NCI-H748 (cell line): Measurements from ENCODE around the gene TUBA1B.
"Not testable (repeated sequence)": the region's sequence is repeated elsewhere in the genome, so short reads cannot be mapped to it uniquely, and the experiment has no call there.

Source experiments
- DNase-seq: peaks from one replicate; lab custom pipeline; 2025; ENCODE audit not compliant: unreplicated experiment; lab: John Stamatoyannopoulos, UW

Gene TUBA1B

GRCh38 chr12:49127971-49128370 lies 3.2 kb downstream of the TUBA1B start:
- DNase-seq = not testable (repeated sequence)

DNA sequence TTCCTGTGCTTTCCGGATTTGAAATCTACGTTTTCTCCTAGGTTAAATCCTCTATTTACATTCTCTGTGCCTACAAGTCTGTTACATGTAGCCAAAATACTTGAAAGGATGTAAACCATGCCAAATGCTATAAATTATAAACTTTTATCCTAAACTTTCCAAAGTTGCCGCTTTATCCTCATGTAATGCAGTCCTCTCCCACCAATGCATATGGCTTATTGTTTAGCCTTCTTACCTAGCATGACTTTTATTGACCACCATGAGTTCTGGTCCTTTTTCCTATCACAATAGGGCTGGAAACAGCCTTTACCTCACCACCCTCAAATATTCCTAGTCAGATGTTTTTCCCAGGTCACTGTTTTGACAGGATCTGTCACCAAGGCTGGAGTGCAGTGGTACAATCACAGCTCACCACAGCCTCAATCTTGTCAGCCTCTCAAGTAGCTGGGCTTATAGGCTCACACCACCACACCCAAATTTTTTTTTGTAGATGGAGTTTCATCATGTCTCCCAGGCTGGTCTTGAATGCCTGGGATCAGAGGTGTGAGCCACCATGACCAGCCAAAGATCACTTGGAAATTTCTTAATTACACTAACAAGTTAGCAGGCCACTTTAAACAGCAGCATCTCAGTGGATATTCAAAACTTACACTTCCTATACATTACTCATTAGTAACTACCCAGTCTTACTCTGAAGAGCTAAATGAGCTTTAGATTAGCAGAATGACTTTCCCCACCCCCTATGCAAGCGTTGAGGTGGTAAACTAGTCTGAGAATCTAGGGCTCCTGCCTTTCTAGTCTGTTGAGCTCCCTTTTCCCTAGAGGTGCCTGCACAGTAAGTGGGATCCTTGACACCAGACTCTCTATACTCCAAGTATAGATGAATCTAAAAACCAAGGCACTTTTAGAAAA lies 4.1 kb downstream of the TUBA1B start:
- peak; percentile 24 for DNase-seq

- peak; percentile 68 for DNase-seq
These were observed 10.0 kb downstream of the TUBA1B start for GRCh38 chr12:49121047-49121696.

DNA sequence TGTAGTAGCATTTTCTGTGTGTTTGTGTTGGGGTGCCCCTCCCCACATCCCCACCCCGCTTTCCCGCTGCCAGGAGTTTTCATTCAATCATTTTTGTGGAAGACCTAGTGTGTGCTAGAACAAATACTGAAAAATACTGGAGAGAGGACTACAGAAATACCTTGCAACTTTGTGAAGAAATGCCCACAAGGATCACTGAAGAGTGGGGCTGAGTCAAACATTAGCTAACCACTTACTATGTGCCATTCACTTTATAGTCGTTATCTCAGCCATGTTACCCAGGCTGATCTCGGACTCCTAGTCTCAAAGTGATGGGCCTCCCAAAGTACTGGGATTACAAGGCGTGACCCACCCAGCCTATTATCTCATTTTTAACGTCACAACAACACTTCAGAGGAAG lies 20.0 kb downstream of the TUBA1B start:
- peak; percentile 16 for DNase-seq

- DNase-seq = peak; percentile 99
These were observed 20.6 kb downstream of the TUBA1B start, which contains the start of gene LMBR1L for GRCh38 chr12:49110464-49111155. Gene LMBR1L, minus strand, starts transcription at chr12:49110847. Its CDS starts 292 bp downstream, at chr12:49110555.

DNA sequence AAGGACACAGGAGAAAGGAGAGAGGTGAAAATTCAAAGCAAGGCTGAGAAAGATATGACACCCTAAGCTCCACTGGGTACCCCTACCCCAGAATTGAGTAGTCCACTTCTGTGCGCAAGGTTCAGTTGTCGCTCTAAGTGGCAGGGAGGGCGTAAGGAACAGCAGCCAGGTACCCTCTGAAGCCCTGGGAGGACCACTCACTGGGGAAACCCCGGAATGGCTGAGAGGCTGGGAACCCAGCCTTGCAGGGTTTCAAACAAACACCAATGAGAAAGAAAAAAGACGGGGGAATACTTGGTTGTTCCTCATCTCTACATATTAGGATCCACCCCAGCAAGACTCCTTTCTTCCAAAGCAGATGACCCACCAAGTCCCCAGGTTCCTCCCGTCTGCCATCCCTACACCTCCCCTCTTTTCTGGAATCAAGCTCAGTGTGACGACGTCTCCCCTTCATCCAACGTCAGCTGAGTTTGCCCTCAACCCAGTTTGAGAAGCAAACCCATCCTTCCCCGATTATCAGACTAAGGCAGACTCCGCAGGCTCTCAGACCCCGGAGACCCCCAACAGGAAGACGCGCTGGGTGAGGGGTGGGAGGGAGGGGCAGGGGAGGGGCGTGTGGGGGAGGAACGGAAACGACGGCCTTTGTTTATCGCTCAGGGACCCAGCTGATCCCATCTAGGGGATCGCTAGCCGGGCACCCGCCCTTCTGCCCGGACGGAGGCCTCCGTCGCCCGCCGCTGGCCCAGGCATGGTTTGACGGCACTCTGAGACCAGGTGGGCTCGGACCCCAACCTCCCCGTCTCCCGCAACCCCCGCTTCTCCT lies 21.3 kb downstream of the TUBA1B start:
- peak; percentile 52 for DNase-seq

DNA sequence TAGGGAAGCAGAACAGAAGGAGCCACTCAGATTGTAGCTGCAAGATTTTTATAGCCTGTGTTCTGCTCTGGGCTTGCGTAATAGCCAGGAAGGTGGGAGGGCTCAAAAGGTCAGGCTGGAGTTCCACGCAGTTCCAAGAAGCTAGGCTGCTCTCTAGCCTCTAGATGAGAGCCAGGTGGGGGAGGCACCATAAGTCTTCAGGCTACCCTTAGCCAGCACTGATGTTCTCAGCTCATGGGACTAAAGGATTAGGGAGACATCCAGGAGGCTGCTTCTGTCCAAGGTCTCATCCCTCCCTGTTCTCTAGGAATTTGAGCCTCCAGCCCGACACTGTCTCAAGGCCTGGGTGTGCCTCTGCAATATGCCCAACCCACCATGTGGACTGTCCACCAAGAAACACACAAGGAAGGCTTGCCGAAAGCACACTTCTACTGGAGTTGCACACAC lies 22.2 kb downstream of the TUBA1B start:
- DNase-seq = no peak

- DNase-seq = no peak
These were observed 25.6 kb downstream of the TUBA1B start for GRCh38 chr12:49105504-49106084.

- DNase-seq = no peak
These were observed 26.4 kb downstream of the TUBA1B start for GRCh38 chr12:49104822-49105221.

DNA sequence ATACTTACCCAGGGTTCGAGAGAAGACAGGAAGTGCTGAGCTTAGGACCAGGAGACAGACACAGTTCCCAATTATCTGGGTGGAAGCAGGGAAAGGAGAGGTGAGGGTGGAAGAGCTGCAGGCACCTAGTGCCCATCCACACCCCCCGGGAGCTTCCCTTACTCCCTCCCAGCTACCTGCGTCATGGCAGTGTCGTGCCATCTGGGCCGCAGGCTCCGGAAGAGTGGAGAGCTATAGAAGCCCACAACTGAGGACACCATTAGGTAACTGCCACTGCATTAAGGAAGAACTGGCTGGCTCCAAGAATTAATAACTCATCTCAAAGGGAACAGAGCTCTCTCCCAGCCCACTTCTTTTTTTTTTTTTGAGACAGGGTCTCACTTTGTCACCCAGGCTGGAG lies 30.8 kb downstream of the TUBA1B start:
- DNase-seq = no peak

- no peak for DNase-seq
These were observed 32.5 kb downstream of the TUBA1B start for GRCh38 chr12:49098703-49099102.

GRCh38 chr12:49098035-49098451 lies 33.2 kb downstream of the TUBA1B start:
- DNase-seq = peak; percentile 43

DNA sequence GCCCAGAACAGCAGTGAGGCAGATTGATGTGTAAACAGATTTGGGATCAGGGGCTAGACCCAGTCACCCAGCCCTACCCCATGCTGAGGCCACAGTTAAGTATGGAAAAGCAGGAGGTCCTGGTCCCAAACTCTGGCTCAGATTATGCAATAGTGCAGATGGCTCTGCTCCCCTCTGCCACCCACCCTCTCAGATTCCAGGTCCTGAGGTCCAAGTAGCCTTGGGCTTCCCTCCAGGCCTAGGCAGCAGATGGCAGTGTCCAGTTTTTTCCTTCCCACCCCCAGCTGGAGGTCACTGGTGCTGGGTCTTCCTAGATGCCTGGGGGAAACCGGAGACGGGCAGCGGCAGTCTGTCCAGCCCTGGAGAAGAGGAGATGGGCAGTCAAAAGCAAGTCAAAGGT lies 33.8 kb downstream of the TUBA1B start:
- DNase-seq = no peak

- no peak for DNase-seq
These were observed 36.2 kb downstream of the TUBA1B start for GRCh38 chr12:49094975-49095365.

DNA sequence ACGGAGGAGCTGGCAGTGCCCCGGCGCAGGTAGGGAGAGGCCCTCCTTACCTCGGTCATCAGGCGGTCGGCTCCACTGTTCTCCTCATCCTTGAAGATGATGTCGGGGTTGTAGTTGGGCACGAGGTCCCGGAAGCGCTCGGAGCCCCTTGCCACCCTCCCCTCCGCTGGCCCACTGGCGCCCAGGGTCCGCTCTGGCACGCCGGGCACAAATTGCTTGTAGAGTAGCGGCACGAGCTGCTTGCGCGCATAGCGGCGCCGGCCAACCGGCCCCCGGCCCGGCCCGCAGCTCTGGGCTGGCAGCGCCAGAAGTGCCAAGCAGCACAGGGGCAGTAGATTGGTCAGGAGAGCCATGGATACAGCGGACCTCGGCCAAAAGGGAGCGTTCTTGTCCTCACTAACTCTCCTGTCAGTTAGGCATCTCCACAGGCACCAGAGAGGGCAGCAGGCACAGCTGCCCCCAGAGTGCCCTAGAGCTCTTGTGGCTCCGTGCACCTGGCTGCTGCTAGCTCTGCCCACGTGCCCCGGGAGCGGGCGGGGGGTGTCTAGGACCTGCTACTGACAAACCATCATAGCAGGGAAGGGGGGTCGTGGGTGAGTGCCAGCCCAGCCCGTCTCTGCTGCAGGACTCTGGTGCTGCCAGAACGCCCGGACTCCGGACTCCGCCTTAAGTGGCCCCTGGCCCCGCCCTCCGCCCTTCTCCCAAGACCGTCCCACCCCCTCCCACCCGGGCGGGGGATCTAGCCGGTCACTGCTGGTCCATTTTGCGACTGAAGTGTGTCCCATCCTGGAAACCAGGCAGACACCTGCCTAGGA lies 36.8 kb downstream of the TUBA1B start, which contains the start of gene DHH:
DHH (minus strand) TSS at position 642 of the 815 bp plus-strand sequence; CDS start at position 353, 289 bp downstream.
- DNase-seq = peak; percentile 56

DNA sequence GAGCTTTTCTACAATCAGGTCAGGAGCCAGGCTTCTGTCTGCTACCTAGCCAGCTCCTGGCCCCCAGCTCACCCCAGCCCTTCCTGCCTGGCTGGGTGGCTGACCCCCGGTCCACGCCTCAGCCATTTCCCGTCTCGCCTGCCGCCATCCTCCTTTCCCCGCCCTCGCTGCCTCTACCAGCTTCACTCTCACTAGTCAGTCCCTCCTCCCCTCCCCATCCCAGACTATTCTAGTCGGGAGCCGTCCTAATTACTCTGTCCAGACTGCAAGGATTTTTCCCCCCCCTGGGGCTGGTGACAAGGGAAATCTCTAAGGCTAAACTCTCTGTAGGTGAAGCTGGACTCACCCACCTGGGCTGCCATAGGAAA lies 37.4 kb downstream of the TUBA1B start:
- peak; percentile 36 for DNase-seq

DNA sequence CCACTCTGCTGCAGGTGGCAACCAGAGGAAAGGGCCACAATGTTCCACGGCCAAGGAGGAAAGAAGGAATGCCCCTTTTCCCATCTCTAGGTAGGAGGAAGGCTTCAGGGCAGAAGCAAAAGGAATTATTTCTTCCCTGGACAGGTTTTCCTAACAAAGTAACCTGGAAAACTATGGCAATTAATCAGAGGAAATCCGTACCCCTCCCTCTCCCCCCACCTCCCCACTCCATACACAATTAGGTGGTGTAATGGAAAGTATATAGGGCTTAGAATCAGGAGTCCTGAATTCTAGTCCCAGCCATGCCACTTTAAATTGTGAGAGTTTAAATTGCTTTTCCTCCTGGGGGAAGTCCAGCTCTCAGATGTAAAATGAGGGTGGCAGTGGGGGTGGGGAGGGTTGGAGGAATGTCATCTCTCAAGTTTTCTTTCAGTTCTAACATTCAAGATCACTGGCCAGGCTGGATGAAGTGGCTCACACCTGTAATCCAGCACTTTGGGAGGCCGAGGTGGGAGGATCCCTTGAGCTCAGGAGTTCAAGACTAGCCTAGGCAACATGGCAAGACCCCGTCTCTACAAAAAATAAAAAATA lies 38.3 kb downstream of the TUBA1B start:
- no peak for DNase-seq

DNA sequence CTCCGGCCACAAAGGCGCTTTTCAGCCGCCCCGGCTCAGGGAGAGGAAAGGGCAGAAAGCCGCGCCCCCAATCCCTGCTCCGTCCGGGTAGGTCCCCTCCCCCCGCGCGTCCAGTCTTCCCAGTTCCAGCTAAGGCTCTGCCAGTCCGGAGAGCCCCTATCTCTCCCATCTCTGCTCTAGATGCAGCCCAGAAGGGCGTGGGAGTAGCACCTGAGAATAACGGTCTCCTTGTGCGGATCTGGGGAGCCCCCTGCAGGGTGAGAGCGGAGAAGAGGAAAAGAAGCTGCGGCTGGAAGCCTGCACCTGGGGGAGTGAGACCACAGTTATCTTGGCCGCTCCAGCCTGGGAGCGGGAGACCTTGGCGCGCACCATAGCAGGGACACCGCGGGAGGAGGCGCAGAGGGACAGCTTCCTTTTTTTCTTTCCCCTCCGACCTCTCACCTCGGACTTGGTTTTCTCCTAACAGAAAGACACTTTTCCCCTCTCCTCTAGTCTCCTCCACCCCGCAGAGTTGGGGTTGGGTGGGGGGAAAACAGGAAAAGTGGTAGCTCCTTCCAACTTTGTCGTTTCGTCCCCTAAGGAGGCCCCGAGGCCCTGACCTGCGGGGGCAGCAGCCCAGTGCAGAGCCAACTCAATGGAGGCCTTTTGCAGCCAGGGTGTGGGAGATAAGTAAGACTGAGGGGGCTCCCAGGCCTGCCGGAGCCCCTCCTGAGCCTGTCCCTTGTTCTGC lies 38.9 kb downstream of the TUBA1B start:
- DNase-seq = peak; percentile 52

DNA sequence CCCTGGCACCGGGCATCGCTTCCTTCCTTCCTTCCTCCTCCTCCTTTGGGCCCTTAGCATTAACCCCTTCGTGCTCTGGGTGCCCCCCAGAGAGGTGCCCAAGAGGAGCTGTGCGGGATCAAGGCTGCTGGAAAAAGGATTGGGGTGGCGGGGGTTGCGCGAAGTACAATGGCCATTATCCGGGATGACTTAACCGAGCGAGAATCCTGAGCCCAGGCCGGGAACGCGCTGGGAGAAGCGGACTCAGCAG lies 39.4 kb downstream of the TUBA1B start:
- no peak for DNase-seq
